ENCODE data around the gene SLC35G6.
"Not testable (repeated sequence)": the region's sequence is repeated elsewhere in the genome, so short reads cannot be mapped to it uniquely, and the experiment has no call there.

DNA sequence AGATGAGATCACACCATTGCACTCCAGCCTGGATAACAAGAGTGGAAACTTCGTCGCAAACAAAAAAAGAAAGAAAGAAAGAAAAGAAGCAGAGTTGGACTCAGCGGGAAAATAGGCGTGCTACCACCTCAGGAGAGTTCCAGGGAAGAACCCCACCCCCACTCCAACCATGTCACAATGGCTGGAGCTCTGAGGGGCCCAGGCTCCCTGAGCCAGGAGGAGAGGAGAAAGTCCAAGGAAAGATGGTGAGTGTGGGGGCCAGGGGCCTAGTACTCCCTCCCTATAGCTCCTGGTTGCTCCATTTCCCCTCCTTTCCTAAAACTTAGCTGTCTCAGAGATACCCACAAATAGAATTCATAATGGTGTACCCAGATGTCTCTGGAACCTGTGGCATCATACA lies at the start of gene SLC35G6:
- TF ChIP-seq, protein P1, sequence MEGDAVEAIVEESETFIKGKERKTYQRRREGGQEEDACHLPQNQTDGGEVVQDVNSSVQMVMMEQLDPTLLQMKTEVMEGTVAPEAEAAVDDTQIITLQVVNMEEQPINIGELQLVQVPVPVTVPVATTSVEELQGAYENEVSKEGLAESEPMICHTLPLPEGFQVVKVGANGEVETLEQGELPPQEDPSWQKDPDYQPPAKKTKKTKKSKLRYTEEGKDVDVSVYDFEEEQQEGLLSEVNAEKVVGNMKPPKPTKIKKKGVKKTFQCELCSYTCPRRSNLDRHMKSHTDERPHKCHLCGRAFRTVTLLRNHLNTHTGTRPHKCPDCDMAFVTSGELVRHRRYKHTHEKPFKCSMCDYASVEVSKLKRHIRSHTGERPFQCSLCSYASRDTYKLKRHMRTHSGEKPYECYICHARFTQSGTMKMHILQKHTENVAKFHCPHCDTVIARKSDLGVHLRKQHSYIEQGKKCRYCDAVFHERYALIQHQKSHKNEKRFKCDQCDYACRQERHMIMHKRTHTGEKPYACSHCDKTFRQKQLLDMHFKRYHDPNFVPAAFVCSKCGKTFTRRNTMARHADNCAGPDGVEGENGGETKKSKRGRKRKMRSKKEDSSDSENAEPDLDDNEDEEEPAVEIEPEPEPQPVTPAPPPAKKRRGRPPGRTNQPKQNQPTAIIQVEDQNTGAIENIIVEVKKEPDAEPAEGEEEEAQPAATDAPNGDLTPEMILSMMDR (IDR thresholded peaks at IDR 0.05) = not testable (repeated sequence)
- TF ChIP-seq POLR2A, POLR2AphosphoS5 (IDR thresholded peaks at IDR 0.05): not testable (repeated sequence)
